Measurements from ENCODE around the gene ELP5. TPM values are rescaled to one million over a fixed set of nuclear protein-coding genes. Genes with fewer than 3 reads are reported as not detected.

The ELP5 gene
- total RNA-seq, 4 donors from 2014 or later = 14.9 to 21.8 (median 16.6) TPM

DNA sequence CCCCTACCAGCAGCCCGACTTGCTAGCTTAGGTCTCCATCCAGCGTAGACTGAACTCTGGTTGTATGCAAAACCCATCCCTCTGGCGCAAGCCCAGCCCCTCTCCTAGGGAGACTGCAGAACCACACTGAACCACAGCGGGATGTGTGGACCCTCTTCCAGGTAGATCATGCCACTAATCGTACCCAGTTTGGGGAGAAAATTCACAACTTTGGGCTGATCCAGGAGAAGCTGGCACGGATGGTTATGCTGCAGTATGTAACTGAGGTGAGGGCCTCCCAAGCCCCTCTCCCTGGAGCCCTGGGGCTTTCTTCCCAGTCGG, 29.1 kb upstream of the ELP5 start:
- no peak for DNase-seq
- WGBS, 2 donors = 45 to 77% methylated on average over 2 to 5 of the region's 7 CpGs
- Histone ChIP-seq H3K9me3 (no peaks in the 10 kb centered on the region), H3K4me3 (no peak overlapping the region), H3K27ac (peak overlapping the region in 3 of 4 donors; percentile 0 to 100 (median 97)), H3K36me3 (peaks cover 45 to 70% (median 50%) of the 10 kb centered on the region in 3 donors), H3K27me3 (no peaks in the 10 kb centered on the region), H3K4me1 (peaks cover 45 to 90% (median 52%) of the 10 kb centered on the region in 3 donors)
- TF ChIP-seq, protein P1, sequence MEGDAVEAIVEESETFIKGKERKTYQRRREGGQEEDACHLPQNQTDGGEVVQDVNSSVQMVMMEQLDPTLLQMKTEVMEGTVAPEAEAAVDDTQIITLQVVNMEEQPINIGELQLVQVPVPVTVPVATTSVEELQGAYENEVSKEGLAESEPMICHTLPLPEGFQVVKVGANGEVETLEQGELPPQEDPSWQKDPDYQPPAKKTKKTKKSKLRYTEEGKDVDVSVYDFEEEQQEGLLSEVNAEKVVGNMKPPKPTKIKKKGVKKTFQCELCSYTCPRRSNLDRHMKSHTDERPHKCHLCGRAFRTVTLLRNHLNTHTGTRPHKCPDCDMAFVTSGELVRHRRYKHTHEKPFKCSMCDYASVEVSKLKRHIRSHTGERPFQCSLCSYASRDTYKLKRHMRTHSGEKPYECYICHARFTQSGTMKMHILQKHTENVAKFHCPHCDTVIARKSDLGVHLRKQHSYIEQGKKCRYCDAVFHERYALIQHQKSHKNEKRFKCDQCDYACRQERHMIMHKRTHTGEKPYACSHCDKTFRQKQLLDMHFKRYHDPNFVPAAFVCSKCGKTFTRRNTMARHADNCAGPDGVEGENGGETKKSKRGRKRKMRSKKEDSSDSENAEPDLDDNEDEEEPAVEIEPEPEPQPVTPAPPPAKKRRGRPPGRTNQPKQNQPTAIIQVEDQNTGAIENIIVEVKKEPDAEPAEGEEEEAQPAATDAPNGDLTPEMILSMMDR (IDR thresholded peaks at IDR 0.05) = no peak
- TF ChIP-seq POLR2A (IDR thresholded peaks at IDR 0.05) = no peak
- intact Hi-C loops (cut with DNase I) = no loop called here

DNA sequence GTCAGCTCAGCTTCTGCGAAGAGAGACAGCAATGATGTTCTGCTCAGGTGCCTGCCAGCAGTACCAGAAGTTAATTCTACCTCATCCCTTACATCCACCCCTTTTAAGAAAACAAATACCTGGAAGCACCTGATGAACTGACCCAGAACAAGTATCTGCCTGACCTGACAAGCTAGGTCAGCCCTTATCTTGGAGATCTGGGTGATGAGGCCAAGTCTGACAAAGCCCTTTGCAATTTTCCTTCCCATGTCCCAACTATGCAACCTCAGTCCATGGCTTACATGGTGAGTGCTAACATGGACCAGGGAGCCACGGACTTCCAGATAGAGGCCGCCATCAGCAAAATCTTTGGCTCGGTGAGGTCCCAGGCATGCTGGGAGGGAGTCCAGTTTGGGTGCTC, 28.6 kb upstream of the ELP5 start:
- WGBS, 2 donors = 74 to 75% methylated on average over 4 of the region's 4 CpGs
- peaks cover 45 to 74% (median 50%) of the 10 kb centered on the region in 3 donors for H3K36me3 ChIP-seq
- no peak for DNase-seq
- H3K4me3 ChIP-seq = no peak overlapping the region
- intact Hi-C loops (cut with DNase I) = no loop called here
- H3K27me3 ChIP-seq = no peaks in the 10 kb centered on the region
- TF ChIP-seq, protein P1 (IDR thresholded peaks at IDR 0.05) = no peak
- TF ChIP-seq POLR2A (IDR thresholded peaks at IDR 0.05) = no peak
- peaks cover 41 to 90% (median 48%) of the 10 kb centered on the region in 3 donors for H3K4me1 ChIP-seq
- H3K27ac ChIP-seq = peak overlapping the region; percentile 35 to 100 (median 90)
- H3K9me3 ChIP-seq = no peaks in the 10 kb centered on the region

DNA sequence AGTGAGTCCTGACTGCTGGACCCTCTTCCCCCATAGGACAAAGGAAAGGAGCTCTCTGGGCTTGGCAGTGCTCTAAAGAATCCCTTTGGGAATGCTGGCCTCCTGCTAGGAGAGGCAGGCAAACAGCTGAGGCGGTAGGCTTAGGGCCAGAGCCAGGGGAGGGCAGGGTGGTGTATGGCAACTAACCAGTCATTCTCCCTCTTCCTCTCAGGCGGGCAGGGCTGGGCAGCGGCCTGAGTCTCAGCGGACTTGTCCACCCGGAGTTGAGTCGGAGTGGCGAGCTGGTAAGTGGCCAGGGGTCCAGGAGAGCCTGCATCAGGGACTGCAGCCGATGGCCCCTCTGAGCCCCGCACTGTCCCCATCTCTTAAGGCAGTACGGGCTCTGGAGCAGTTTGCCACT, 27.9 kb upstream of the ELP5 start:
- 63 to 78% methylated on average over 1 to 6 of the region's 10 CpGs for WGBS, 2 donors
- intact Hi-C loops (cut with DNase I) = no loop called here
- Histone ChIP-seq H3K4me3 (no peak overlapping the region), H3K27me3 (no peaks in the 10 kb centered on the region), H3K27ac (peak overlapping the region; percentile 35 to 100 (median 90)), H3K36me3 (peaks cover 49 to 82% (median 50%) of the 10 kb centered on the region in 3 donors), H3K4me1 (peaks cover 36 to 90% (median 49%) of the 10 kb centered on the region in 3 donors), H3K9me3 (no peaks in the 10 kb centered on the region)
- no peak for DNase-seq
- TF ChIP-seq, protein P1 (IDR thresholded peaks at IDR 0.05) = no peak
- no peak for TF ChIP-seq POLR2A (IDR thresholded peaks at IDR 0.05)

DNA sequence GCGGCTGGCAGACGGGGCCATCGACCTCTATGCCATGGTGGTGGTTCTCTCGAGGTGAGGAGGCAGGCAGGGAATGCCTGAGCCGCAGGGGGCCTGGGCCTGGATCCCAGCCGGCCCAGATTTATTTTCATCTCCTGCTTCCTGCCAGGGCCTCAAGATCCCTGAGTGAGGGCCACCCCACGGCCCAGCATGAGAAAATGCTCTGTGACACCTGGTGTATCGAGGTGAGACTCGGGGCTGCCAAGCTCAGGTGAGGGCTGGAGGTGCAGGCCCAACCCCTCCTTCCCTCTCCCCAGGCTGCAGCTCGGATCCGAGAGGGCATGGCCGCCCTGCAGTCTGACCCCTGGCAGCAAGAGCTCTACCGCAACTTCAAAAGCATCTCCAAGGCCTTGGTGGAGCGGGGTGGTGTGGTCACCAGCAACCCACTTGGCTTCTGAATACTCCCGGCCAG, 27.3 kb upstream of the ELP5 start:
- peaks cover 30 to 90% (median 46%) of the 10 kb centered on the region in 3 donors for H3K4me1 ChIP-seq
- no peak for DNase-seq
- H3K27me3 ChIP-seq = no peaks in the 10 kb centered on the region
- H3K27ac ChIP-seq = peak overlapping the region; percentile 35 to 100 (median 90)
- 90 to 100% methylated on average over 2 to 5 of the region's 15 CpGs for WGBS, 2 donors
- intact Hi-C loops (cut with DNase I) = no loop called here
- no peak for TF ChIP-seq POLR2A (IDR thresholded peaks at IDR 0.05)
- no peak overlapping the region for H3K4me3 ChIP-seq
- H3K9me3 ChIP-seq = no peaks in the 10 kb centered on the region
- H3K36me3 ChIP-seq = peaks cover 55 to 87% (median 55%) of the 10 kb centered on the region in 3 donors

DNA sequence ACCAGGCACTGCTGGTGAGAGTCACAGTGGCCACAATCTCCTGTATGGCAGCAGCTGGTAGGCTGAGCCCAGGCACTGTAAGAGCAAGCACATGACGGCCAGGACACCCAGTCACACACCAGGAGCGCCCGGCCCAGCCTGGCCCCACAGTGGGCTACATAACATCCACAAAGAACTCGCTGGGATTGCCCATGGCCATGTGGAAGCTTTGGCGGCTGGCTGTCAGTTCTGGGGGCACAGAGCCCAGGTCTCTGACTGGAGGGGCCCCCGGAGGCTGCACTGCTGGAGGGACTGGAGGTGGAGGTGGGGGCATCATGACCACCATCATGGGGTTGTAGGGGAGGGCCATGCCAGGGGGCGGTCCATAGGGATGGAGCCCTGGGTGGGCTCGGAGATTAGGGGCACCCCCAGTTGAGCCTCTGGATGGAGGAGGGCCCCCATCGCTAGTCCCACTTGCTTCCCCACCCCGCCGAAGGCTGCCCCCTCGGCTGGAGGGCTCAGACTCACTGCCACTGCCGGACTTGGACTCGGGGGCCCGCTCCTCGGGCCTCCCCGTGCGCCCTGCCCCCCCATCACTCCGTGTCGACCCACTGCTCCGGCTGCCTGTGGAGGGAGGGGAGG, 26.2 kb upstream of the ELP5 start:
- TF ChIP-seq, protein P1 (IDR thresholded peaks at IDR 0.05) = no peak
- no peak for TF ChIP-seq POLR2A (IDR thresholded peaks at IDR 0.05)
- no peak overlapping the region for H3K4me3 ChIP-seq
- peak overlapping the region; percentile 83 to 100 (median 90) for H3K27ac ChIP-seq
- H3K27me3 ChIP-seq = no peaks in the 10 kb centered on the region
- no peak for DNase-seq
- H3K4me1 ChIP-seq = peaks cover 26 to 94% (median 42%) of the 10 kb centered on the region in 3 donors
- H3K9me3 ChIP-seq = no peaks in the 10 kb centered on the region
- H3K36me3 ChIP-seq = peaks cover 60 to 99% (median 61%) of the 10 kb centered on the region in 3 donors
- 33 to 82% methylated on average over 1 to 10 of the region's 21 CpGs for WGBS, 2 donors
- intact Hi-C loops (cut with DNase I) = no loop called here

All from esophagus squamous epithelium (tissue), 5 donors.